NCI-H1930 (cell line): ENCODE results near the gene DOC2A.
A peak's percentile ranks its signal among the peaks of the same experiment; 100 is the strongest.
"Not testable (repeated sequence)": the region's sequence is repeated elsewhere in the genome, so short reads cannot be mapped to it uniquely, and the experiment has no call there.

Experiments used
- DNase-seq, 2 experiments: peaks; one replicate each; lab custom pipeline; 2025; lab: John Stamatoyannopoulos, UW

DOC2A gene

GRCh38 chr16:29972992-29973383 is 37.8 kb downstream of the DOC2A start:
- no peak for DNase-seq

DNA sequence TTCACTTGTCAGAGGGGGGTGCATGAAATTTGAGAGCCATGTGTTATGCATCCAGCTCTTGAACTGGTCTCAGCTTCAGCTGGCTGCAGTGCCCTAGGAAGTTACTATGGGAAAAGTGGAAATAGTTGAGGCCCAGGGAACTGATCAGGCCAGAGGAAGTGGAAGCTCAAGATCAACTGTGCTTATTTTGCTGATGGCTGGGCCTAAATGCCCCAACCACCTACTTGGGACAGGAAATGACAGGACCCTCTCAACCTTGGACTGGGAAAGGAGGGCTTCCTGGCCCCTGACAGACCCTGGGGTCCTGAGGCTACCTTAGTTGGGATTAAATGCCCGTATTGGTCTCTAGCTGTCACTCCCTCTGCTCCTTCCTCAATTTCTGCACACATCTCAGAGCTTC is 38.3 kb downstream of the DOC2A start:
- no peak for DNase-seq

- DNase-seq, result no peak
Observed at GRCh38 chr16:29971304-29971703, 39.5 kb downstream of the DOC2A start.

GRCh38 chr16:29968205-29968604 is 42.6 kb downstream of the DOC2A start:
- DNase-seq, result no peak

GRCh38 chr16:29963021-29963743 is 47.6 kb downstream of the DOC2A start:
- DNase-seq, result no peak

- no peak for DNase-seq
Observed at GRCh38 chr16:29962344-29962994, 48.4 kb downstream of the DOC2A start.

GRCh38 chr16:29961479-29962343 is 49.1 kb downstream of the DOC2A start, which contains the start of gene TMEM219:
Gene TMEM219 (plus strand): TSS chr16:29962079. CDS start chr16:29963144, 1,065 bp downstream.
- DNase-seq, result peak; percentile 84 to 97

- no peak for DNase-seq
Observed at GRCh38 chr16:29961127-29961478, 49.7 kb downstream of the DOC2A start.

DNA sequence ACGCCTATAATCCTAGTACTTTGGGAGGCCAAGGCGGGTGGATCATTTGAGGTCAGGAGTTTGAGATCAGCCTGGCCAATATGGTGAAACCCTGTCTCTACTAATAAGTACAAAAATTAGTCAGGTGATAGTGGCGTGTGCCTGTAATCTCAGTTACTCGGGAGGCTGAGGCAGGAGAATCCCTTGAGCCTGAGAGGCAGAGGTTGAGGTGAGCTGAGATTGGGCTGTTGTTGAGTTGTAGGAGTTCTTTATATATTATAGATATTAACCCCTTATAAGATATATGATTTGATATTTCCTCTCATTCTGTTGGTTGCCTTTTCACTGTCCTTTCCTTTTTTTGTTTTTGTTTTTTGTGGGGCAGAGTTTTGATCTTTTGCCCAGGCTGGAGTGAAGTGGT is 51.0 kb downstream of the DOC2A start:
- not testable (repeated sequence) for DNase-seq

DNA sequence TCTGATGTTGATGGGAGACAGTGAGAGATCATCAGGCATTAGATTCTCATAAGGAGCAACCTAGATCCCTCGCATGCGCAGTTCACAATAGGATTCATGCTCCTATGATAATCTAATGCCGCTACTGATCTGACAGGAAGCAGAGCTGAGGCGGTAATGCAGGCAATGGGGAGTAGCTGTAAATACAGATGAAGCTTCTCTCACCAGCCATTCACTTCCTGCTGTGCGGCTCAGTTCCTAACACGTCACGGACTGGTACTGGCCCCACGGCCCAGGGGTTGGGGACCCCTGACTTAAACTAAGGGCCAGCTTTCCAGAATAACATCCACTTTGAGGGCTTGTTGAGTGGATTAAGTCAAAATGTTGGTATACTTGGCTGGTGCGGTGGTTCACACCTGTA is 51.5 kb downstream of the DOC2A start:
- no peak for DNase-seq

GRCh38 chr16:29958756-29959155 is 52.1 kb downstream of the DOC2A start:
- no peak for DNase-seq
